ENCODE data around the gene RABGAP1L.

GRCh38 chr1:174219606-174220370 lies 60.5 kb downstream of the RABGAP1L start:
- TF ChIP-seq CTCF (IDR thresholded peaks at IDR 0.05), result no peak
- no peak for TF ChIP-seq POLR2A (IDR thresholded peaks at IDR 0.05)

All from thyroid gland (tissue), 4 donors.